HEK293T (cell line): Measurements from ENCODE around the gene GATA2.

ENCODE experiments used
- ARNT ChIP-seq: fragments of 450-650 bp; IDR thresholded peaks from 2 replicates; pipeline ENCODE4 v1.6.1; 2017; ENCODE audit warnings: mild to moderate bottlenecking
- BHLHE40 ChIP-seq: fragments of 450-650 bp; IDR thresholded peaks from 2 replicates; pipeline ENCODE4 v1.6.1; 2016; ENCODE audit warnings: mild to moderate bottlenecking, moderate library complexity, borderline replicate concordance
- FOXK2 ChIP-seq: fragments of 450-650 bp; IDR thresholded peaks from 2 replicates; pipeline ENCODE4 v1.6.1; 2016; ENCODE audit warnings: mild to moderate bottlenecking
- FOXM1 ChIP-seq: fragments of 450-650 bp; IDR thresholded peaks from 2 replicates; pipeline ENCODE4 v1.6.1; 2017; ENCODE audit warnings: mild to moderate bottlenecking, borderline replicate concordance
- HDGF ChIP-seq: fragments of 450-650 bp; IDR thresholded peaks from 2 replicates; pipeline ENCODE4 v1.6.1; 2017; ENCODE audit warnings: antibody characterized with exemption, borderline replicate concordance
- TARDBP ChIP-seq: fragments of 450-650 bp; IDR thresholded peaks from 2 replicates; pipeline ENCODE4 v1.6.1; 2016

DNA sequence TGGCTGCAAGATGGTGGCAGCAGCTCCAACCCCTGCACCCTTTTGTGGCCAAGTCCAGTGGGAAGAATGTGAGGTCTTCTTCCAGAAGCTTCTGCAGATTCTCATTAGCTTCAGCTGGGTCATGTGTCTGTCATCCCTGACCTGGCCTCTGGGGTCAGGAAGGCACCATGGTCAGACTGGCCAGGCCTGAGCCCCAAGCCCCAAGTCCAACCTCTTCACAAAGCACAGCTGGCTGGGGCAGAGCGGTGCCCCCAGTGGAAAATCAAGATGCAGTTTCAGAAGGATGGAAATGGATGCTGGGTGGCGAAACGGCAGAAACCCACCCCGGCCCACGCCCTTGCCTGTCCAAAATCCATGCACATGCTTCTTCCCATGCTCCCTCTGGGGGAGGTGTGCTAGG, 15.9 kb upstream of the GATA2 start:
- TF ChIP-seq BHLHE40 (no peak), FOXK2 (no peak), FOXM1 (no peak), TARDBP (no peak), ARNT (no peak), HDGF (no peak)
